Neuronal stem cell (in vitro differentiated cells): ENCODE data around the gene CALHM3.

ENCODE experiments used
- DNase-seq: peaks from one replicate; pipeline ENCODE4 v3.0.0-alpha.2; 2013; ENCODE audit warnings: low spot score
- H2AFZ ChIP-seq: one replicate; pipeline ENCODE4 v1.6.1; 2013; ENCODE audit warnings: mild to moderate bottlenecking, low read length, inconsistent platforms
- H2AK5ac ChIP-seq: 2 replicates; pipeline ENCODE4 v1.6.1; 2013; ENCODE audit warnings: low read depth, mild to moderate bottlenecking, inconsistent platforms, low read length, moderate library complexity, mixed read lengths
- H2BK120ac ChIP-seq: 2 replicates; pipeline ENCODE4 v1.6.1; 2013; ENCODE audit warnings: low read depth, mild to moderate bottlenecking, inconsistent platforms, low read length, moderate library complexity, mixed read lengths
- H2BK12ac ChIP-seq: one replicate; pipeline ENCODE4 v1.6.1; 2013; ENCODE audit warnings: low read length, inconsistent platforms
- H2BK15ac ChIP-seq: 2 replicates; pipeline ENCODE4 v1.6.1; 2013; ENCODE audit warnings: mild to moderate bottlenecking, low read length, inconsistent platforms, mixed read lengths
- H2BK5ac ChIP-seq: one replicate; pipeline ENCODE4 v1.6.1; 2013; ENCODE audit warnings: inconsistent platforms, mild to moderate bottlenecking, low read length, moderate library complexity
- H3K14ac ChIP-seq: one replicate; pipeline ENCODE4 v1.6.1; 2013; ENCODE audit warnings: low read length, inconsistent platforms
- H3K18ac ChIP-seq: 2 replicates; pipeline ENCODE4 v1.6.1; 2013; ENCODE audit warnings: low read length, inconsistent platforms
- H3K23ac ChIP-seq: 2 replicates; pipeline ENCODE4 v1.6.1; 2013; ENCODE audit warnings: low read depth, mild to moderate bottlenecking, mixed read lengths, low read length, inconsistent platforms; ENCODE audit not compliant: poor library complexity
- H3K27ac ChIP-seq: replicated peaks from 3 replicates; pipeline ENCODE4 v1.5.1; 2013; ENCODE audit warnings: low read length, inconsistent platforms
- H3K27me3 ChIP-seq, 3 experiments: 2 replicates each; pipeline ENCODE4 v1.6.1; 2013; ENCODE audit warnings: low read length in 3 of 3, mild to moderate bottlenecking in 2 of 3, inconsistent platforms in 1 of 3, low read depth in 1 of 3, mixed read lengths in 1 of 3, moderate library complexity in 1 of 3; ENCODE audit not compliant: control insufficient read depth in 3 of 3, insufficient read depth in 3 of 3
- H3K36me3 ChIP-seq, 2 donors: replicated peaks in 1 of 2; 2 replicates each; pipeline ENCODE4 v1.6.1; 2013; ENCODE audit warnings: low read length in 2 of 2; ENCODE audit not compliant: control insufficient read depth in 2 of 2, insufficient read depth in 2 of 2
- H3K4ac ChIP-seq: 2 replicates; pipeline ENCODE4 v1.6.1; 2013; ENCODE audit warnings: inconsistent platforms, mild to moderate bottlenecking, low read length, moderate library complexity
- H3K4me1 ChIP-seq, 2 donors: 1 replicate in 1 of 2; 2 replicates in 1 of 2; pipeline ENCODE4 v1.6.1; 2013; ENCODE audit warnings: low read length in 2 of 2, low read depth in 1 of 2; ENCODE audit not compliant: control insufficient read depth in 2 of 2, insufficient read depth in 1 of 2
- H3K4me2 ChIP-seq: one replicate; pipeline ENCODE4 v1.6.1; 2013; ENCODE audit warnings: mild to moderate bottlenecking, low read length, inconsistent platforms; ENCODE audit not compliant: insufficient read depth, poor library complexity, severe bottlenecking
- H3K4me3 ChIP-seq, 2 donors: 2 replicates each; pipeline ENCODE4 v1.5.1; 2013; ENCODE audit warnings: low read length in 2 of 2, mild to moderate bottlenecking in 2 of 2, inconsistent platforms in 1 of 2, moderate library complexity in 1 of 2
- H3K79me1 ChIP-seq: one replicate; pipeline ENCODE4 v1.6.1; 2013; ENCODE audit warnings: low read depth, mild to moderate bottlenecking, inconsistent platforms, low read length, moderate library complexity
- H3K9ac ChIP-seq: one replicate; pipeline ENCODE4 v1.6.1; 2013; ENCODE audit warnings: mild to moderate bottlenecking, low read depth, low read length, inconsistent platforms; ENCODE audit not compliant: poor library complexity
- H3K9me3 ChIP-seq, 2 donors: replicated peaks in 1 of 2; 2 replicates each; pipeline versions ENCODE3 to v1.6.1; 2013; ENCODE audit warnings: low read length in 2 of 2, mild to moderate bottlenecking in 2 of 2, inconsistent platforms in 1 of 2, low read depth in 1 of 2, mixed read lengths in 1 of 2, moderate library complexity in 1 of 2; ENCODE audit not compliant: control insufficient read depth in 2 of 2, insufficient read depth in 1 of 2
- H4K8ac ChIP-seq: one replicate; pipeline ENCODE4 v1.6.1; 2013; ENCODE audit warnings: low read depth, mild to moderate bottlenecking, inconsistent platforms, low read length, moderate library complexity
- H4K91ac ChIP-seq: one replicate; pipeline ENCODE4 v1.6.1; 2013; ENCODE audit warnings: low read length, low read depth, mild to moderate bottlenecking, inconsistent platforms; ENCODE audit not compliant: poor library complexity
- WGBS, 2 donors: extraction: QIAGEN DNeasy Blood & Tissue Kit; methylation state at CpG; one replicate each; pipeline ENCODE4 v1.1.7; 2013; ENCODE audit warnings: missing lambda C conversion rate in 2 of 2, mixed read lengths in 1 of 2; ENCODE audit not compliant: insufficient read length in 2 of 2, insufficient replicate concordance in 1 of 2; ENCODE audit errors: extremely low coverage in 2 of 2; 5-methylcytosine and 5-hydroxymethylcytosine counted together

CALHM3 gene

DNA sequence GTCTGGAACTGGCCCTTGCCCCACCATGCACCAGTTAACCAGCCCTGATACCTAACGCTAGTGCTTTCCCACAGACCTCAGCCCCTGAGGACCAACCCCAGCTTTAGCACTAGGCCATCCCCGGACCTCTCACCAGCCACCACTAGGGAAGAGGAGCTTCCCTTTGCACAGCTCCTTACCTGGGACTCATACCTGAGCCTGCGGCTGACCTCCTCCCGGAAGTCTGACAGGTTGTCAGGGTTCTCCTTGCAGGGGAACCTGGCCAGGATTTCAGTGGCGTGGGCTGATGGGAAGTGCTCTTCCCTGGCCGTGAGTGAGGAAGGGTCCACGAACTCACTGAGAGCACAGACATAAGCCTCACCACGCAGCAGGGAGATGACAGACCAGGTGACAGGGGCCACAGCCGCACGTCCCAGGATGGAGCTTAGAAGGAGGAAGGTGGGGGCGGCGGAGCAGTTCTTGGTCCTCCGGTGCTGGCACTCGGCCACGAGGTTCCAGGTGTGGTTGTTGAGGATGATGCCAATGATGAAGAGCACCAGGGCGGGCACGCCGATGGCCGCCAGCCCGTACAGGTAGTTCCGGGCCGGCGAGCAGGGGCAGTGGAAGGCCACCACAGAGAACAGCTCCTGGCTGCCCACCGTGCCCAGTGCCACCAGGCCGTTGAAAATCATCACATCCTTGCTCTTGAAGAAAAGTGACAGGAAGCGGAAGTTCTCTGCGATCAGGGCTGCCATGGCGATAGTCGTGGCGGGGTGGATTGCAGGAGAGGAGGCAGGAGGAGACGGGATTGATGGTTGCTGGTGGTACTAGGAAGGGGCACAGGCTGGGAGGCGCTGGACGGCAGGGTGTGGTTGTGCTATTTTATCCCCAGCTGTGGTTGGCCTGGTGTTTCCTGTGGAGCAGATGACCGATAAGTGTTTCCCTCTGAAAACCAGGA is 29.6 kb downstream of the CALHM3 start:
- Histone ChIP-seq H4K8ac (no peak overlapping the region), H2BK120ac (no peak overlapping the region), H3K36me3 (peaks cover 32 to 52% of the 10 kb centered on the region in 2 donors), H4K91ac (no peak overlapping the region), H2AFZ (no peak overlapping the region), H3K14ac (no peak overlapping the region), H3K27ac (no peak overlapping the region), H3K9me3 (no peaks in the 10 kb centered on the region), H3K27me3 (peaks cover 0 to 3% (median 0%) of the 10 kb centered on the region in 3 experiments), H3K18ac (no peak overlapping the region), H3K79me1 (no peaks in the 10 kb centered on the region), H2BK5ac (no peak overlapping the region), H3K4me3 (no peak overlapping the region), H2BK15ac (no peak overlapping the region), H3K4ac (no peak overlapping the region), H3K23ac (peak overlapping the region; percentile 49), H3K4me1 (peaks cover 0 to 16% of the 10 kb centered on the region in 2 donors), H2BK12ac (no peak overlapping the region), H3K9ac (no peak overlapping the region), H3K4me2 (no peak overlapping the region), H2AK5ac (no peak overlapping the region)
- WGBS, 2 donors: no CpG with 5 or more reads among the region's 34 CpGs
- no peak for DNase-seq

DNA sequence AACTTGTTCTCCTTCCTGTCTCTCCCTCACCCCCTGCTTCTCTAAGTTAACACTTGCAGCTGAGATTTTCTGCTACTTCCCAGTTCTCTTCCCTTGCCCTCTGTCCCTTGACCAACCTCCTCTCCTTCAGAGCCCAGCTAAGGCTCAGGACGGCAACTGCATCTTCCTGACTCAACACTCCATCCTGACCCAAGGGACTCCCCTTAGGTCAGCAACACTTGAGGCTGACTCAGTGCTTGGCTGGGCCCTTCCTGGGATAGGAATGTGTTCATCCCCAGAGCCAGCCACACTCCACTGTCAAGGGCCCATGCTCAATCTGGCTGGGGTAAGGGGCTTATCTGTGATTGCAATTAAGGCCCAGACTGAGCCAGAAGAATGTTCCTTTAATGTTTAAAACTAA is 30.3 kb downstream of the CALHM3 start:
- peaks cover 0 to 3% (median 0%) of the 10 kb centered on the region in 3 experiments for H3K27me3 ChIP-seq
- H3K4me1 ChIP-seq: peaks cover 0 to 16% of the 10 kb centered on the region in 2 donors
- H3K36me3 ChIP-seq: peaks cover 39 to 59% of the 10 kb centered on the region in 2 donors
- no peak overlapping the region for H3K4ac ChIP-seq
- no peaks in the 10 kb centered on the region for H3K79me1 ChIP-seq
- H3K27ac ChIP-seq: no peak overlapping the region
- no peak overlapping the region for H3K14ac ChIP-seq
- H2BK12ac ChIP-seq: no peak overlapping the region
- H2BK15ac ChIP-seq: no peak overlapping the region
- no peak overlapping the region for H4K91ac ChIP-seq
- H3K9ac ChIP-seq: no peak overlapping the region
- no peaks in the 10 kb centered on the region for H3K9me3 ChIP-seq
- H3K18ac ChIP-seq: no peak overlapping the region
- no peak overlapping the region for H3K4me2 ChIP-seq
- no peak overlapping the region for H2AK5ac ChIP-seq
- DNase-seq: no peak
- no CpG with 5 or more reads among the region's 1 CpG for WGBS, 2 donors
- no peak overlapping the region for H2BK5ac ChIP-seq
- no peak overlapping the region for H4K8ac ChIP-seq
- no peak overlapping the region for H2BK120ac ChIP-seq
- H2AFZ ChIP-seq: no peak overlapping the region
- H3K23ac ChIP-seq: no peak overlapping the region
- peak overlapping the region in 1 of 2 donors; percentile 10 for H3K4me3 ChIP-seq

DNA sequence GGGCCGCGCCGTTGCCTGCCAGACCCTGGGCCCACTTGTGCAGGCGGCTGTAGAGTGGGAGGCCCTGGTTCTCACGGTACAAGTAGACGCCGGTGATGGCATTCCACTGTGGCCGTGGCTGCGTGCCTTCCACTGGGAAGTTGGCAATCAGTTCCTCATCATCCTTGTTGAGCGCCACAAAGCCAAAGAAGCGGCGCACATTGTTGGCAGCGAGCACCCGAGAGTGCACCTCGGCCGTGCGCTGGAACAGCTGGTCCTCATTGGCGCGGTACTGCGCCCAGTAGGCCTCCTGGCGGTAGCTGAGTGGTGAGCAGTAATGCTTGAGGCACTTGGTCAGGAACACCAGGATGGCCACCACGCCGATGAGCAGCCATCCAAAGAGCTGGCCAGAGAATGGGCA is 31.9 kb downstream of the CALHM3 start:
- H3K23ac ChIP-seq: no peak overlapping the region
- H3K14ac ChIP-seq: no peak overlapping the region
- no peaks in the 10 kb centered on the region for H3K9me3 ChIP-seq
- no peak overlapping the region for H3K27ac ChIP-seq
- no peak overlapping the region for H4K91ac ChIP-seq
- peaks cover 53 to 75% of the 10 kb centered on the region in 2 donors for H3K36me3 ChIP-seq
- no peak overlapping the region for H3K4me3 ChIP-seq
- no peak overlapping the region for H2BK120ac ChIP-seq
- H3K9ac ChIP-seq: peak overlapping the region; percentile 2
- no peak overlapping the region for H3K4me2 ChIP-seq
- H3K27me3 ChIP-seq: no peaks in the 10 kb centered on the region
- H3K4me1 ChIP-seq: peaks cover 0 to 9% of the 10 kb centered on the region in 2 donors
- H2BK15ac ChIP-seq: no peak overlapping the region
- no peak overlapping the region for H2AFZ ChIP-seq
- H2BK5ac ChIP-seq: peak overlapping the region; percentile 59
- no peak overlapping the region for H4K8ac ChIP-seq
- H2AK5ac ChIP-seq: no peak overlapping the region
- no peak overlapping the region for H3K18ac ChIP-seq
- no CpG with 5 or more reads among the region's 23 CpGs for WGBS, 2 donors
- no peak overlapping the region for H2BK12ac ChIP-seq
- no peak for DNase-seq
- no peak overlapping the region for H3K4ac ChIP-seq
- no peaks in the 10 kb centered on the region for H3K79me1 ChIP-seq

DNA sequence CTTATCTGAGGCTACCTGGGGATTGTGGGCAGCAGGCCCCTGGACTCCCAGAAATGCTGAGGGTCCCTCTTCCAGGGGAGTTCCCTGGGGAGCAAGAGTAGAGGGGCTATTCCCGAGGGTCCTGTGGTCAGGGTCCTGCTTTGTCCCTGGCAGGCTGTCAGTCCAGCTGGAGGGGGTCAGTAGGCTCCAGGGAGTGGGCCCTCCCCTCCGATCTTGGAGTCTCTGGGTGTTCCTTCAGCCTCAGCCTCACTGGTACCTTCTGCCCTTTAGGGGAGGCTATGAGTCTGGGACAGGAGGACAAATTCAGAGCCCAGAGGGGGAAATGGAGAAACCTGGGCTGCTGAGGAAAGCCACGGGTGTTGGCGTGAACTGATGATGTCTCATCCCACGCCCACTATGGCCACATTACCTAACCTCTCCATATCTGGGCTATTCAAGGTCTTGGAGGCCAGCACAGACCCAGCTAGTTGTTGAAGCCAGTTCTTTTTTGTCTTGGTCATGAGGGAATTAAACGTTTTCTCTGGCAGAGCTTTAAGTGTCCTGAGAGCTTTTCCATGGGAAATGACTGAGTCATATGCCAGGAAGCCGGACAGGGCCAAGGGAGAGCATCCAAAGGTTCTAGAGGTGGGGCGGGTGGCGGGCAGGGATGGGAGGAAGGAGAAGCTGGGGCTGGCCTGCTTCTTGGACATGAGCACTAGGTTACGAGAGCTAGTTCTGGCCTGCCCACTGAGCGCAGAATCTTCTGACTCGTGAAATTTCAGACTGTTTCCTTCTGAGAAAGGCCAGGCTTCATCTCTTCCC is 33.1 kb downstream of the CALHM3 start:
- DNase-seq: no peak
- Histone ChIP-seq H4K8ac (no peak overlapping the region), H3K18ac (no peak overlapping the region), H4K91ac (no peak overlapping the region), H3K4ac (no peak overlapping the region), H2BK120ac (no peak overlapping the region), H3K27ac (no peak overlapping the region), H2AK5ac (no peak overlapping the region), H2AFZ (no peak overlapping the region), H3K14ac (no peak overlapping the region), H2BK12ac (no peak overlapping the region), H3K9me3 (no peaks in the 10 kb centered on the region), H3K36me3 (peaks cover 58 to 87% of the 10 kb centered on the region in 2 donors), H3K4me1 (no peaks in the 10 kb centered on the region), H3K79me1 (no peaks in the 10 kb centered on the region), H2BK15ac (no peak overlapping the region), H3K27me3 (no peaks in the 10 kb centered on the region), H3K4me3 (no peak overlapping the region), H2BK5ac (peak overlapping the region; percentile 59), H3K23ac (no peak overlapping the region), H3K9ac (no peak overlapping the region), H3K4me2 (no peak overlapping the region)
- WGBS, 2 donors: no CpG with 5 or more reads among the region's 12 CpGs
